Fibroblast of lung (primary cell): Measurements from ENCODE around the gene CDKN1A. TPM values are rescaled to one million over a fixed set of nuclear protein-coding genes. Genes with fewer than 3 reads are reported as not detected.

Source experiments
- DNase-seq, 2 donors: peaks; one replicate each; pipeline versions ENCODE4 v3.0.0 to v3.0.0-alpha.2; 2010; ENCODE audit warnings: low read depth in 2 of 2
- H2AFZ ChIP-seq: 2 replicates; pipeline ENCODE4 v1.5.1; 2012; ENCODE audit warnings: low read length, control low read depth, inconsistent platforms
- H3K27ac ChIP-seq: 2 replicates; pipeline ENCODE4 v1.5.1; 2011; ENCODE audit warnings: low read length, control low read depth; ENCODE audit not compliant: insufficient read depth
- H3K27me3 ChIP-seq: 2 replicates; pipeline ENCODE4 v1.5.1; 2011; ENCODE audit warnings: mild to moderate bottlenecking, low read length; ENCODE audit not compliant: control insufficient read depth, insufficient read depth
- H3K36me3 ChIP-seq: 2 replicates; pipeline ENCODE4 v1.5.1; 2011; ENCODE audit warnings: low read length; ENCODE audit not compliant: control insufficient read depth, insufficient read depth
- H3K4me1 ChIP-seq: 2 replicates; pipeline ENCODE4 v1.5.1; 2011; ENCODE audit warnings: low read length; ENCODE audit not compliant: control insufficient read depth, insufficient read depth; ENCODE audit errors: extremely low read depth
- H3K4me2 ChIP-seq: 2 replicates; pipeline ENCODE4 v1.5.1; 2011; ENCODE audit warnings: low read length, control low read depth; ENCODE audit not compliant: insufficient read depth; ENCODE audit errors: extremely low read depth
- H3K4me3 ChIP-seq, 4 experiments: fragments of 200-600 bp in 1 of 4; sonication (generic) in 1 of 4; replicated peaks in 1 of 4; 2 replicates each; pipeline ENCODE4 v1.5.1; 2011 to 2016; ENCODE audit warnings: low read length in 4 of 4, low read depth in 3 of 4, mild to moderate bottlenecking in 3 of 4, control low read depth in 2 of 4, inconsistent platforms in 1 of 4, mixed read lengths in 1 of 4; ENCODE audit not compliant: insufficient read depth in 1 of 4; ENCODE audit errors: control extremely low read depth in 1 of 4
- H3K79me2 ChIP-seq: 2 replicates; pipeline ENCODE4 v1.5.1; 2012; ENCODE audit warnings: mild to moderate bottlenecking, low read length, inconsistent platforms; ENCODE audit not compliant: control insufficient read depth, insufficient read depth
- H3K9ac ChIP-seq: 2 replicates; pipeline ENCODE4 v1.5.1; 2011; ENCODE audit warnings: mild to moderate bottlenecking, low read length, control low read depth; ENCODE audit not compliant: insufficient read depth
- H3K9me3 ChIP-seq: 2 replicates; pipeline ENCODE4 v1.5.1; 2012; ENCODE audit warnings: low read depth, low read length; ENCODE audit not compliant: control insufficient read depth, insufficient read depth
- H4K20me1 ChIP-seq: 2 replicates; pipeline ENCODE4 v1.5.1; 2011; ENCODE audit warnings: low read length; ENCODE audit not compliant: control insufficient read depth, insufficient read depth; ENCODE audit errors: extremely low read depth
- EZH2 ChIP-seq: IDR thresholded peaks from 2 replicates; pipeline ENCODE4 v1.5.1; 2012; ENCODE audit warnings: low read length, control low read depth, mild to moderate bottlenecking; ENCODE audit errors: missing control alignments
- polyA plus RNA-seq, 2 donors: library from polyadenylated mRNA; depleted of rRNA in 1 of 2; stranded (reverse) in 1 of 2; unstranded in 1 of 2; fragments of >200 nt; gene quantifications; 2 replicates each; pipeline ENCODE4 v1.2.1, GENCODE V29; 2011 to 2012; ENCODE audit warnings: missing spikeins in 1 of 2
- total RNA-seq: library from RNA; depleted of rRNA; stranded (reverse); fragments of >200 nt; gene quantifications from 2 replicates; pipeline ENCODE4 v1.2.1, GENCODE V29; 2014
- TF ChIP-seq, protein P1 (sequence below), 2 donors: IDR thresholded peaks in 1 of 2; conservative IDR thresholded peaks in 1 of 2; 1 replicate in 1 of 2; 2 replicates in 1 of 2; pipeline ENCODE4 v1.5.1; 2011 to 2012; ENCODE audit warnings: low read length in 2 of 2, control low read depth in 1 of 2, inconsistent platforms in 1 of 2, low read depth in 1 of 2, mild to moderate bottlenecking in 1 of 2

Gene CDKN1A
- total and polyA plus RNA-seq, 2 donors (not counting 1 experiment from before 2014, with no cell fraction given) = 166 to 900 TPM

DNA sequence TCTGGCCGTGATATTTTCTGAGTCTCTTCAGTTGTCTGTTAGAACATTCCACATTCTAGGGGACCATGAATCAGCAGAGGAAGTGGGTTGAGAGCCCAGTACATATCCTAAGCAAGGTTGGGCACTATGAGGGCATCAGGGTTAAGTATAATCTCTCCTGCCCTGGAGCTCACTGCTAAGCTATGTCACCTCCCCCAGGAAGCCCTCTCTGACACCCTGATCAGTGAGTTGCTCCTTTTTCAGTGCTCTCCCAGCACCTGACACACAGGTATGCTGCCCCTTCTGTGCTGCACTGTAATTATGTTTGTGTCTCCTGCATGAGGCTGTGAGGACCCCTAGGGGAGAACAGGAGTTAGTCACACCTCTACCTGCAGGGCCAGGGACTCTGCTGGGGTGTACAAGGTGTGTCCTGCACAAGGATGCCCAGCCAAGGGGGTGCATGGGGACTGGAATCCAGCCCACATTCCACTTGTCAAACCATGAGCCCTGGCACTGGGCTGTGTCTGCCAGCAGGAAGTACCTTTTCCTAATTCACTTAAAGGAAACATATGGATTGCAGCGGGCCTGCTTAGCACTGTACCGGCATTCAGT is 23.0 kb downstream of the CDKN1A start:
- H4K20me1 ChIP-seq = no peaks in the 10 kb centered on the region
- no peak overlapping the region for H3K9ac ChIP-seq
- no peaks in the 10 kb centered on the region for H3K4me1 ChIP-seq
- H3K9me3 ChIP-seq = no peaks in the 10 kb centered on the region
- H2AFZ ChIP-seq = no peak overlapping the region
- TF ChIP-seq EZH2 = no peak
- TF ChIP-seq, protein P1, sequence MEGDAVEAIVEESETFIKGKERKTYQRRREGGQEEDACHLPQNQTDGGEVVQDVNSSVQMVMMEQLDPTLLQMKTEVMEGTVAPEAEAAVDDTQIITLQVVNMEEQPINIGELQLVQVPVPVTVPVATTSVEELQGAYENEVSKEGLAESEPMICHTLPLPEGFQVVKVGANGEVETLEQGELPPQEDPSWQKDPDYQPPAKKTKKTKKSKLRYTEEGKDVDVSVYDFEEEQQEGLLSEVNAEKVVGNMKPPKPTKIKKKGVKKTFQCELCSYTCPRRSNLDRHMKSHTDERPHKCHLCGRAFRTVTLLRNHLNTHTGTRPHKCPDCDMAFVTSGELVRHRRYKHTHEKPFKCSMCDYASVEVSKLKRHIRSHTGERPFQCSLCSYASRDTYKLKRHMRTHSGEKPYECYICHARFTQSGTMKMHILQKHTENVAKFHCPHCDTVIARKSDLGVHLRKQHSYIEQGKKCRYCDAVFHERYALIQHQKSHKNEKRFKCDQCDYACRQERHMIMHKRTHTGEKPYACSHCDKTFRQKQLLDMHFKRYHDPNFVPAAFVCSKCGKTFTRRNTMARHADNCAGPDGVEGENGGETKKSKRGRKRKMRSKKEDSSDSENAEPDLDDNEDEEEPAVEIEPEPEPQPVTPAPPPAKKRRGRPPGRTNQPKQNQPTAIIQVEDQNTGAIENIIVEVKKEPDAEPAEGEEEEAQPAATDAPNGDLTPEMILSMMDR (conservative IDR thresholded peaks at IDR 0.05 in 1 of 2, IDR thresholded peaks at IDR 0.05 in 1 of 2; ENCODE audit: low read depth in 1 of 2, low read length in 2 of 2) = no peak
- peaks cover 7% of the 10 kb centered on the region for H3K27me3 ChIP-seq
- H3K4me2 ChIP-seq = no peak overlapping the region
- no peaks in the 10 kb centered on the region for H3K36me3 ChIP-seq
- no peak overlapping the region for H3K4me3 ChIP-seq
- no peak for DNase-seq
- no peaks in the 10 kb centered on the region for H3K79me2 ChIP-seq
- H3K27ac ChIP-seq = no peak overlapping the region

DNA sequence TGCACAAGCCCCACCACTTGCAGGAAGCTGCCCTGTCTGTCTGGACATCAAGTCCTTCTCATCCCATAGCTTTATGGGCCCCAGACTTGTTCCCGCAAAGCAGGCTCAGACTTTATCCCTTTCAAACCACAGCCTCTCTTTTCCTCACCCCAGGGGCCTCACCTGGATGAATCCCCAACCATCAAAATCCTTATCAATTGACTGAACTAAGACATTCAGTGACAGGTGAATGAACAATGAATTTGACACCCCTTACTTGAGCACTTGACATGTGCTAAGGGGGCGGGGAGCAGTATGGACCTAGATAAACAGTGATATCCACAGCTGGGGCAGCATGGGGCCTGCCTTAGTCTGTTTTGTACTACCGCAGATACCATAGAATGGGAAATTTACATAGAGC is 24.1 kb downstream of the CDKN1A start:
- Histone ChIP-seq H2AFZ (no peak overlapping the region), H4K20me1 (no peaks in the 10 kb centered on the region), H3K9ac (no peak overlapping the region), H3K4me1 (no peaks in the 10 kb centered on the region), H3K27me3 (peaks cover 7% of the 10 kb centered on the region), H3K9me3 (no peaks in the 10 kb centered on the region), H3K27ac (no peak overlapping the region), H3K4me3 (no peak overlapping the region), H3K79me2 (no peaks in the 10 kb centered on the region), H3K4me2 (no peak overlapping the region), H3K36me3 (no peaks in the 10 kb centered on the region)
- no peak for DNase-seq
- TF ChIP-seq, protein P1 (conservative IDR thresholded peaks at IDR 0.05 in 1 of 2, IDR thresholded peaks at IDR 0.05 in 1 of 2; ENCODE audit: low read depth in 1 of 2, low read length in 2 of 2) = no peak
- no peak for TF ChIP-seq EZH2

DNA sequence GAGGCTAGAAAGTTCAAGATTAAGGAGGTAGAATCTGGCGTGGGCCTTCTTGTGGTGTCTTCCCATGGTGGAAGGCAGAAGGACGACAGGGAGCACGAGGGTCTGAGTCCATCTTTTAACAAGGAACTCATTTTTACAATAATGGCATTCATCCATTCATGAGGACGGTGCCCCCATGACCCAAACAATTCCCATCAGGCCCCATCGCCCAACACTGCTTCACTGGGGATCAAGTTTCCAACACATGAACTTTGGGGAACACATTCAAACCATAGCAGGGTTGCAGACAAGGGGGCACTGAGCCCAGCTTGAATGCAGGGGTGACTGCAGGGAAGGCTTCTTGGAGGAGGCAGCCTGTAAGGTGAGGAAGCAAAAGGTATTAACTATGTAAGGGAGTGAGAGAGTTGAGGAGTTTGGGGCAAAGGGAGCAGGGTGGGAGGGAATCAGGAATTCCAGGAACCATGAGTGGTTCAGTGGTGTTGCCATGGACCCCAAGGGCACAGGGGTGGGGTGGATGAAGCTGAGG is 24.6 kb downstream of the CDKN1A start:
- H3K4me1 ChIP-seq = no peaks in the 10 kb centered on the region
- no peak for DNase-seq
- H4K20me1 ChIP-seq = no peaks in the 10 kb centered on the region
- no peak overlapping the region for H3K27ac ChIP-seq
- no peaks in the 10 kb centered on the region for H3K9me3 ChIP-seq
- H2AFZ ChIP-seq = no peak overlapping the region
- H3K4me3 ChIP-seq = no peak overlapping the region
- H3K4me2 ChIP-seq = no peak overlapping the region
- no peaks in the 10 kb centered on the region for H3K36me3 ChIP-seq
- H3K79me2 ChIP-seq = no peaks in the 10 kb centered on the region
- no peak for TF ChIP-seq EZH2
- TF ChIP-seq, protein P1 (conservative IDR thresholded peaks at IDR 0.05 in 1 of 2, IDR thresholded peaks at IDR 0.05 in 1 of 2; ENCODE audit: low read depth in 1 of 2, low read length in 2 of 2) = no peak
- no peak overlapping the region for H3K9ac ChIP-seq
- H3K27me3 ChIP-seq = peaks cover 7% of the 10 kb centered on the region
